GM18868 (cell line): Measurements from ENCODE around the gene RNF157.

Experiments used
- ATAC-seq: cut with Tn5 transposase; IDR thresholded peaks from one replicate; pipeline ENCODE4 v1.9.1; 2021; ENCODE audit warnings: mild to moderate bottlenecking, moderate library complexity; ENCODE audit not compliant: unreplicated experiment

The RNF157 gene

GRCh38 chr17:76240461-76241203 is at the start of gene RNF157:
Gene RNF157, minus strand, starts transcription at chr17:76240493. Its CDS starts 253 bp downstream, at chr17:76240240.
- ATAC-seq = peak; percentile 72

- ATAC-seq = no peak
Observed at GRCh38 chr17:76281573-76282371, 41.5 kb upstream of the RNF157 start.

GRCh38 chr17:76280650-76281049 is 40.4 kb upstream of the RNF157 start:
- ATAC-seq = no peak

GRCh38 chr17:76279742-76280287 is 39.5 kb upstream of the RNF157 start:
- no peak for ATAC-seq

GRCh38 chr17:76278952-76279741 is 38.9 kb upstream of the RNF157 start:
- no peak for ATAC-seq

- no peak for ATAC-seq
Observed at GRCh38 chr17:76278268-76278908, 38.1 kb upstream of the RNF157 start.

- no peak for ATAC-seq
Observed at GRCh38 chr17:76277300-76278267, 37.3 kb upstream of the RNF157 start.

GRCh38 chr17:76276461-76277299 is 36.4 kb upstream of the RNF157 start:
- ATAC-seq = no peak

- no peak for ATAC-seq
Observed at GRCh38 chr17:76276069-76276431, 35.8 kb upstream of the RNF157 start.

- ATAC-seq = no peak
Observed at GRCh38 chr17:76275382-76276068, 35.2 kb upstream of the RNF157 start.

GRCh38 chr17:76274112-76274956 is 34.0 kb upstream of the RNF157 start:
- no peak for ATAC-seq

GRCh38 chr17:76273445-76274111 is 33.3 kb upstream of the RNF157 start:
- no peak for ATAC-seq

GRCh38 chr17:76272541-76273444 is 32.5 kb upstream of the RNF157 start:
- ATAC-seq = peak; percentile 17

GRCh38 chr17:76271669-76272540 is 31.6 kb upstream of the RNF157 start:
- peak; percentile 50 for ATAC-seq
